Prostate gland (tissue), 2 donors: Measurements from ENCODE around the gene CEP131. TPM values are rescaled to one million over a fixed set of nuclear protein-coding genes. Genes with fewer than 3 reads are reported as not detected.

Experiments
- DNase-seq: peaks from one replicate; pipeline ENCODE4 v3.0.0-alpha.2; 2019; ENCODE audit warnings: low spot score
- H3K27ac ChIP-seq, 2 donors: fragments of 200-600 bp; sonication (generic); 2 replicates each; pipeline ENCODE4 v1.5.1; 2017 to 2019
- H3K27me3 ChIP-seq: fragments of 200-600 bp; sonication (generic); replicated peaks from 2 replicates; pipeline ENCODE4 v1.5.1; 2019; ENCODE audit not compliant: insufficient read depth
- H3K36me3 ChIP-seq, 2 donors: fragments of 200-600 bp; sonication (generic); 1 replicate in 1 of 2; 2 replicates in 1 of 2; pipeline versions ENCODE4 v1.5.1 to v1.8.1; 2017 to 2019
- H3K4me1 ChIP-seq: fragments of 200-600 bp; sonication (generic); replicated peaks from 2 replicates; pipeline ENCODE4 v1.5.1; 2019
- H3K4me3 ChIP-seq, 2 donors: fragments of 200-600 bp; sonication (generic); 2 replicates each; pipeline ENCODE4 v1.5.1; 2017 to 2019
- H3K9me3 ChIP-seq: fragments of 200-600 bp; sonication (generic); 2 replicates; pipeline ENCODE4 v1.5.1; 2017
- POLR2A ChIP-seq: fragments of 450-650 bp; IDR thresholded peaks from one replicate; pipeline ENCODE4 v1.6.1; 2016; ENCODE audit warnings: antibody characterized with exemption, mild to moderate bottlenecking
- POLR2AphosphoS5 ChIP-seq: sonication (generic); formaldehyde crosslinking; IDR thresholded peaks from one replicate; pipeline ENCODE4 v1.6.1; 2017; ENCODE audit warnings: antibody characterized with exemption
- WGBS: methylation state at CpG from one replicate; pipeline ENCODE4 v1.1.5; 2018; 5-methylcytosine and 5-hydroxymethylcytosine counted together
- intact Hi-C: fragments of 100-400 bp; cut with DNase I; formaldehyde crosslinking; loops from one replicate; pipeline ENCODE4 v1.14.2; 2022
- total RNA-seq, 2 donors: library from RNA; depleted of rRNA; stranded (reverse); fragments of >200 nt; gene quantifications; one replicate each; pipeline ENCODE4 v1.1.0, GENCODE V29; 2016
- TF ChIP-seq, protein P1 (sequence below), 4 experiments: fragments of 200-600 bp in 2 of 4; fragments of 450-650 bp in 2 of 4; sonication (generic) in 2 of 4; IDR thresholded peaks; 1 replicate in 3 of 4; 2 replicates in 1 of 4; pipeline ENCODE4 v1.5.1; 2016 to 2019; ENCODE audit warnings: antibody characterized with exemption in 4 of 4, mild to moderate bottlenecking in 2 of 4, moderate library complexity in 2 of 4

CEP131 gene
- total RNA-seq, 2 donors from 2014 or later, result 7.1 to 24.0 TPM

DNA sequence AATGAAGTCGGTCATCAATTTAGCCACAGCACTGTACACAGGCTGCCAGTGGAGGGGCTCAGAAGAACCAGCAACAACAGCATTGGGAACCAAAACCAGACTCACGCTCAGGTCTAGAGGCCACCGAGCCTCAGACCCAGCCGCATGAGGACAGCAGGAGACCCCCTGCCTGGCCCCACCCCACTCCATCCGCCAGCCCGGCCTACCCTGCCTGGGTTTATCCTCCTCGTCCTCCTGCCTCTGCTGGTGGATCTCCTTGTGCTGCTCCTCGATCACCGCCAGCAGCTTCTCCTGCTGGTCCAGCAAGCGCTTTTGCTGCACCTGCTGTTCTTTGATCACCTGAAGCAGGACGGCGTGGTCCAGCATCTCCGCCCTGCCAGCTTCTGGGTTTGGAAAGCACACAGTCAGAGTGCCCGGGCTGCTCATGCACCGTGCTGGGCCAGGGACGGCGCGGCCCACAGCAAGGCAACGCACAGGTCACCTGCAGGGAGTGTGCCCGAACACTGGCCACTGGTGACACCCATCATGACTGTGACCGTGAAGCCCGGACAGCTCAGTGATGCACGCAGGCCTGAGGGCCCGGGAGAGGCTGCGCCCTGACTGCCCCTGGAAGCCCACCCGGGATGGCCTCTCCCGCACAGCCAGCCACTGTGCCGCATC is 24.0 kb upstream of the CEP131 start:
- no peak for TF ChIP-seq POLR2AphosphoS5
- TF ChIP-seq, protein P1, sequence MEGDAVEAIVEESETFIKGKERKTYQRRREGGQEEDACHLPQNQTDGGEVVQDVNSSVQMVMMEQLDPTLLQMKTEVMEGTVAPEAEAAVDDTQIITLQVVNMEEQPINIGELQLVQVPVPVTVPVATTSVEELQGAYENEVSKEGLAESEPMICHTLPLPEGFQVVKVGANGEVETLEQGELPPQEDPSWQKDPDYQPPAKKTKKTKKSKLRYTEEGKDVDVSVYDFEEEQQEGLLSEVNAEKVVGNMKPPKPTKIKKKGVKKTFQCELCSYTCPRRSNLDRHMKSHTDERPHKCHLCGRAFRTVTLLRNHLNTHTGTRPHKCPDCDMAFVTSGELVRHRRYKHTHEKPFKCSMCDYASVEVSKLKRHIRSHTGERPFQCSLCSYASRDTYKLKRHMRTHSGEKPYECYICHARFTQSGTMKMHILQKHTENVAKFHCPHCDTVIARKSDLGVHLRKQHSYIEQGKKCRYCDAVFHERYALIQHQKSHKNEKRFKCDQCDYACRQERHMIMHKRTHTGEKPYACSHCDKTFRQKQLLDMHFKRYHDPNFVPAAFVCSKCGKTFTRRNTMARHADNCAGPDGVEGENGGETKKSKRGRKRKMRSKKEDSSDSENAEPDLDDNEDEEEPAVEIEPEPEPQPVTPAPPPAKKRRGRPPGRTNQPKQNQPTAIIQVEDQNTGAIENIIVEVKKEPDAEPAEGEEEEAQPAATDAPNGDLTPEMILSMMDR (IDR thresholded peaks at IDR 0.05), result no peak
- no peak for TF ChIP-seq POLR2A
- Histone ChIP-seq H3K27me3 (no peaks in the 10 kb centered on the region), H3K27ac (no peak overlapping the region), H3K4me1 (no peaks in the 10 kb centered on the region), H3K36me3 (peaks cover 0 to 3% of the 10 kb centered on the region in 2 donors), H3K9me3 (no peaks in the 10 kb centered on the region), H3K4me3 (no peak overlapping the region)
- intact Hi-C loops, result loop anchor here (10.0 kb wide), 1 partner anchor 252 kb away; the partner anchor contains the start of gene CHMP6
- no peak for DNase-seq
- 92% methylated on average over 27 of the region's 28 CpGs for WGBS

DNA sequence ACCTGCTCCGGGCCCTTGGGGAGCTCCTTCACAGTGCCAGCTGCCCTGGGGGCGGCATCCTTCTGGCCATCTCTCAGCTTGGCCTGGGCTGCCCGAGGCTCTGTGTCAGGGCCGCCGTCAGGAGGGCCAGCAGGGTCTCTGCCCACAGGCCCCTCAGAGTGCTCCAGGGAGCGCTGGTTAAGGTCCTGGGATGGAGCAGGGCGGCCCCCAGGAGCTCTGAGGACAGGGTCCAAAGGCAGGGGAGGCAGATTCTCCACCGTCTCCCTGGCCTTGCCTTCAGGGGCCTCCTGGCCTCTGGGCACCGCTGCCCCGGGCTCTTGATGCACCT is 23.5 kb upstream of the CEP131 start:
- DNase-seq, result no peak
- WGBS, result 84% methylated on average over 8 of the region's 10 CpGs
- no peaks in the 10 kb centered on the region for H3K4me1 ChIP-seq
- H3K4me3 ChIP-seq, result no peak overlapping the region
- intact Hi-C loops, result loop anchor here (10.0 kb wide), 1 partner anchor 252 kb away; the partner anchor contains the start of gene CHMP6
- H3K27me3 ChIP-seq, result no peaks in the 10 kb centered on the region
- TF ChIP-seq, protein P1 (IDR thresholded peaks at IDR 0.05), result no peak
- TF ChIP-seq POLR2AphosphoS5 (no peak), POLR2A (no peak)
- peaks cover 0 to 3% of the 10 kb centered on the region in 2 donors for H3K36me3 ChIP-seq
- no peak overlapping the region for H3K27ac ChIP-seq
- H3K9me3 ChIP-seq, result no peaks in the 10 kb centered on the region

DNA sequence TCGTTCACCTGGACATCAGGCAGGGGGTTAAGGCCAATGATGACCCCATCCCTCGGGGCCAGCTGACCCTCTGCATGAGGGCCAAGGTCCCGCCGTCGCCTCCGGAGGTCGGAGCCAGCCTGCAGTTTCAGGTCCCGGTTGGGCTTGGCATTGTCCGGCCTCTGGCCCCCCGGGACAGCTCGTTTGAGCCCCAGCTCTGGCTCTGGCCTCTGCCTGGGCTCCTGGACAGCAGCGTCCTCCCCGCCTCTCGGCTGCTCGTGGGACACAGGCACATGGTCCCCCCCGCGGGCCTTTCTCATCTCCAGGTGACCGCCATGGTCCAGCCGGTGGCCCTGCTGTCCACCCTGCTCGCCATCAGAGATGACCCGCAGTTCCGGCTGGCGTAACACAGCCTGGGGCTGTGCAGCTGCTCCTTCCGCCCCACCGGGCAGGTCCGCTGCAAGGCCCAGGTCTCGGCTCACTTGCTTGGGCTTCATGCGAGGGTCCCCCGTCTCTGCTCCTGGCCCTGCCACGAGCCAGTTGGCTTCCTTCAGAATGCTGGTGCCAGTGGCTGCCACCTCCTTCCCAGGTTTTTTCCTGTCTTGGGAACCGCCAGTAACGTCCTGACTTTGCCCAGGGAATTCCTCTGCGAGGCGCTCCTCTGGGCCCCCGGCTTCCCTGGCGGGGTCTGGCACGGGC is 23.0 kb upstream of the CEP131 start:
- Histone ChIP-seq H3K4me1 (no peaks in the 10 kb centered on the region), H3K27ac (no peak overlapping the region), H3K27me3 (no peaks in the 10 kb centered on the region), H3K9me3 (no peaks in the 10 kb centered on the region), H3K36me3 (peaks cover 0 to 3% of the 10 kb centered on the region in 2 donors), H3K4me3 (no peak overlapping the region)
- 83% methylated on average over 31 of the region's 37 CpGs for WGBS
- TF ChIP-seq, protein P1 (IDR thresholded peaks at IDR 0.05), result no peak
- TF ChIP-seq POLR2AphosphoS5, result no peak
- no peak for TF ChIP-seq POLR2A
- no peak for DNase-seq
- intact Hi-C loops, result loop anchor here (10.0 kb wide), 1 partner anchor 251 kb away; the partner anchor contains the start of gene CHMP6

DNA sequence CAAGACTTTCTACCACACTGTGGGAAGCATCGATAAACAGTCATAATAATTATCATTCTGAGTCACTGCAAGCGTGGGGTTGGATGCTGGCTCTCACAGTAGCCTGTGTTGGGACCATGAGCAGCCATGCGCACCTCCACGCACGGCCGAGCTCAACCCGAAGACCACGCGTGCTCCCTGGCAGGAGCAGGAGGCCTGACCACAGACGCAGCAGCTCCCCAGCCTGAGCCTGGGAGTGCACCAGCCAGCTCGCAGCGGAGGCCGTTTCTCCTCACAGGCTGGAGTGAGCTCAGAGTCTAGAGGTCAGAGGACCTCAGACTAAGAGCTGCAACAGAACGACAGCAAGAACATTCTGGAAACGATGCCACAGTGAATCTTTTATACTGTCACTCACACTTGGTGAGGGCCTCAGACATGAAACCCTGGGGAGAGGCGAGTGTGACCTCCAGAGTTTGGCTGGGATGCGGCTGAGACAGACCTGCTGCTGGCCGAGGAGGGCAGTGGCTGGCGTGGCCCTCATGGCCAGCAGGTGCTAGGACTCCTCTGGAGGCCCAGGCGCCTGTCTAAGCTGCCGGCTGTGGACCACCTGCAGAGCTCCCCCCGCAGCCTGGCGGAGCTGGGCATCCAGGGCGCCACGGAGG is 22.4 kb upstream of the CEP131 start:
- no peak overlapping the region for H3K4me3 ChIP-seq
- intact Hi-C loops, result loop anchor here (10.0 kb wide), 1 partner anchor 250 kb away; the partner anchor contains the start of gene CHMP6
- no peak overlapping the region for H3K27ac ChIP-seq
- WGBS, result 89% methylated on average over 22 of the region's 25 CpGs
- TF ChIP-seq, protein P1 (IDR thresholded peaks at IDR 0.05), result no peak
- no peak for TF ChIP-seq POLR2AphosphoS5
- TF ChIP-seq POLR2A, result no peak
- H3K9me3 ChIP-seq, result no peaks in the 10 kb centered on the region
- no peaks in the 10 kb centered on the region for H3K27me3 ChIP-seq
- H3K4me1 ChIP-seq, result peaks cover 2% of the 10 kb centered on the region
- DNase-seq, result no peak
- H3K36me3 ChIP-seq, result peaks cover 0 to 3% of the 10 kb centered on the region in 2 donors
